ENCODE data around the gene TMEM169.

The TMEM169 gene

GRCh38 chr2:216094701-216095100, 13.0 kb downstream of the TMEM169 start:
- no peak for DNase-seq (ENCODE audit: low read depth)
- no peak for TF ChIP-seq CTCF (conservative IDR thresholded peaks at IDR 0.05; ENCODE audit: control insufficient read depth, insufficient read depth, low read depth, low read length)
- no peak overlapping the region for H3K4me3 ChIP-seq (ENCODE audit: control insufficient read depth, low read depth, low read length)

GRCh38 chr2:216098421-216099334, 17.0 kb downstream of the TMEM169 start:
- H3K4me3 ChIP-seq (ENCODE audit: control insufficient read depth, low read depth, low read length), result no peak overlapping the region
- DNase-seq (ENCODE audit: low read depth), result no peak
- TF ChIP-seq CTCF (conservative IDR thresholded peaks at IDR 0.05; ENCODE audit: control insufficient read depth, insufficient read depth, low read depth, low read length), result no peak

GRCh38 chr2:216101109-216101508, 19.4 kb downstream of the TMEM169 start:
- DNase-seq (ENCODE audit: low read depth), result no peak
- no peak overlapping the region for H3K4me3 ChIP-seq (ENCODE audit: control insufficient read depth, low read depth, low read length)
- no peak for TF ChIP-seq CTCF (conservative IDR thresholded peaks at IDR 0.05; ENCODE audit: control insufficient read depth, insufficient read depth, low read depth, low read length)

DNA sequence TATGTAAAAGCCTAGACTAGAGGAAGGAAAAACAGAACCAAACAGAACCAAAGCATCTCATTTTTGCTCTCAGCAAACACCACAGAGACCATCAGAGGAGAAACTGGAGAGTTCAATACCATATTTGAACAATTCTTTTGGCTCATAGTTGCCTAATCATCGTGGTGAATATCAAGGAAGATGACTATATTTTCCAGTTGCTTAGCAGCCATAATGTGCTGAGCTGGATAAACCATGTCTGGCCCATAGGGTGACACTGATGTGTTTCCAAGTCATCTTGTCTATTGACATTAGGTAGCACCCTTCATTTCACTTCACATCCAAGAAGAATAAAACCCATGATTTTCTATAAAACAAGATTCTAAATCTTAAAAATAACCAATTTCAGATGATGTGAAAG, 21.5 kb downstream of the TMEM169 start:
- H3K4me3 ChIP-seq (ENCODE audit: control insufficient read depth, low read depth, low read length), result no peak overlapping the region
- no peak for DNase-seq (ENCODE audit: low read depth)
- no peak for TF ChIP-seq CTCF (conservative IDR thresholded peaks at IDR 0.05; ENCODE audit: control insufficient read depth, insufficient read depth, low read depth, low read length)

DNA sequence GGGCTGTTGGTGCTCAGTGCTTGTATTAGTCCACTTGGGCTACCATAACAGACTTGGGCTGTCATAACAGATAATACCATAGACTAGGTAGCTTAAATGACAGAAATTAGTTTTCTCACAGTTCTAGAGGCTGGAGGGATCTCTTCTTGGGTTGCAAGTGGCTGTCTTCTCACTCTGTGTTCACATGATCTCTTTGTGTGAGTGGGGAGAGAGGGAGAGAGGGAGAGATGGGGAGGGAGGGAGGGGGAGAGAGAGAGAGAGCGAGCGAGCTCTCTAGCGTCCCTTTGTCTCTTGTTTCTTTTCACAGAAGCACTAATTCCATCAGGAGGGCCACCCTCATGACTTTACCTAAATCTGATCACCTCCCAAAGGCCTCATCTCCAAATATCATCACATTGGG, 23.0 kb downstream of the TMEM169 start:
- no peak for TF ChIP-seq CTCF (conservative IDR thresholded peaks at IDR 0.05; ENCODE audit: control insufficient read depth, insufficient read depth, low read depth, low read length)
- DNase-seq (ENCODE audit: low read depth), result no peak
- no peak overlapping the region for H3K4me3 ChIP-seq (ENCODE audit: control insufficient read depth, low read depth, low read length)

GRCh38 chr2:216107320-216107719, 25.6 kb downstream of the TMEM169 start:
- no peak for TF ChIP-seq CTCF (conservative IDR thresholded peaks at IDR 0.05; ENCODE audit: control insufficient read depth, insufficient read depth, low read depth, low read length)
- H3K4me3 ChIP-seq (ENCODE audit: control insufficient read depth, low read depth, low read length), result no peak overlapping the region
- no peak for DNase-seq (ENCODE audit: low read depth)

Data from fibroblast of mammary gland (primary cell).